AG04450 (cell line): ENCODE measurements around the gene TMEM117. TPM values are rescaled to one million over a fixed set of nuclear protein-coding genes. Genes with fewer than 3 reads are reported as not detected.

Source experiments
- CTCF ChIA-PET: fragments of 300-600, 350-600 bp; formaldehyde crosslinking; extraction: SDS; loops from one replicate; lab custom pipeline; 2022; ENCODE audit warnings: antibody characterized with exemption, inconsistent platforms; lab: Charles Lee
- POLR2A ChIA-PET: fragments of 350-600 bp; formaldehyde crosslinking; extraction: SDS; loops from one replicate; lab custom pipeline; 2021; ENCODE audit warnings: antibody characterized with exemption, inconsistent platforms; lab: Yijun Ruan, JAX
- DNase-seq: peaks from one replicate; pipeline ENCODE4 v3.0.0-alpha.2; 2011; ENCODE audit warnings: low read depth, low spot score
- H3K27ac ChIP-seq: one replicate; pipeline ENCODE4 v1.5.1; 2012; ENCODE audit warnings: low read depth, low read length, control low read depth
- H3K27me3 ChIP-seq: one replicate; pipeline ENCODE4 v1.6.0; 2012; ENCODE audit warnings: low read length; ENCODE audit not compliant: control insufficient read depth, insufficient read depth
- H3K4me3 ChIP-seq: 2 replicates; pipeline ENCODE4 v1.5.1; 2011; ENCODE audit warnings: mild to moderate bottlenecking, low read depth, low read length, control low read depth
- H3K9me3 ChIP-seq: 2 replicates; pipeline ENCODE4 v1.5.1; 2012; ENCODE audit warnings: low read length; ENCODE audit not compliant: control insufficient read depth, insufficient read depth
- CTCF ChIP-seq: IDR thresholded peaks from 2 replicates; pipeline ENCODE4 v1.5.1; 2011; ENCODE audit warnings: low read depth, low read length, control low read depth, inconsistent platforms
- polyA plus RNA-seq: library from polyadenylated mRNA; depleted of rRNA; stranded (reverse); fragments of >200 nt; gene quantifications from 2 replicates; pipeline ENCODE4 v1.2.3, GENCODE V29; 2011

TMEM117 gene
- polyA plus RNA-seq, 1 experiment, result 11.3 TPM

DNA sequence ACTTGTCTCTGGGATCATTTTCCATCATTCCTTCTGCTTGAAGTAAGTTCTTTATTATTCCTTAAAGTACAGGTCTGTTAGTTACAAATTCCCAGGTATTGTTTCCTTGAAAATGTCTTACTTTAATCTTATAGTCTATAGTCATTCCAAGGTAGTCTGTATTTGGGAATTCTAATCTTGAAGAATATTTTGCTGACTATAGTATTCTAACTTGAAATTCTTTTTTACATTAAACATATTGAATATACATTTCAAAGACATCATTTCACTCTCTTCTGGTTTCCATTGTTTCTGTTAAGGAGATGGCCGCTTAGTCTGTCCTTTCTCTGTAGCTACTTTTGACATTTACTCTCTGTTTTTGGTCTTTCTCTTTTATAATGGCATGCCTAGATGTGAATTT is 399.8 kb downstream of the TMEM117 start:
- no peak overlapping the region for H3K4me3 ChIP-seq
- ChIA-PET POLR2A (no interaction called here), CTCF (no interaction called here)
- H3K27ac ChIP-seq, result no peak overlapping the region
- no peaks in the 10 kb centered on the region for H3K27me3 ChIP-seq
- H3K9me3 ChIP-seq, result no peaks in the 10 kb centered on the region
- TF ChIP-seq CTCF, result no peak
- no peak for DNase-seq

- Histone ChIP-seq H3K9me3 (no peaks in the 10 kb centered on the region), H3K27me3 (no peaks in the 10 kb centered on the region), H3K27ac (no peak overlapping the region), H3K4me3 (no peak overlapping the region)
- no peak for DNase-seq
- CTCF ChIA-PET, result no interaction called here
- no peak for TF ChIP-seq CTCF
- POLR2A ChIA-PET, result no interaction called here
Measured at GRCh38 chr12:44240186-44240585, 404.3 kb downstream of the TMEM117 start.

DNA sequence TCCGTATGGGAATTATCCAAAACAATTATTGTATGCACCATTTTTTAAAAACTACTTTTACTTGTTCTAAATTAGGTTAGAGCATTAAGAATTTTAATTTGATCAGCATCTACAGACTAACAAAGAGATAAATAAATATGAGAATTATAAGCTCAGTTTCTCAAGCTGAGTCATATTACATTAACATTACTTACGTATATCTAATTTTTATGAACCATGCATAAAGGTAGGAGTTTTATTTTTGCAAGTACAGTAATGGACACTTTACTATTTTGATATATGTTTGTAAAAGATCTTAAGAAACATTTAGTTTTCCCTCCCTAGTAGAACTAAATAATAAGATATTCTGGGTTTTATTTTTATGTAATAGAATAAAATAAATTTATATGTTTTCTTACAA is 410.1 kb downstream of the TMEM117 start:
- H3K4me3 ChIP-seq, result no peak overlapping the region
- no peak for DNase-seq
- no peak overlapping the region for H3K27ac ChIP-seq
- H3K9me3 ChIP-seq, result no peaks in the 10 kb centered on the region
- no peak for TF ChIP-seq CTCF
- CTCF ChIA-PET, result no interaction called here
- POLR2A ChIA-PET, result no interaction called here
- H3K27me3 ChIP-seq, result no peaks in the 10 kb centered on the region

DNA sequence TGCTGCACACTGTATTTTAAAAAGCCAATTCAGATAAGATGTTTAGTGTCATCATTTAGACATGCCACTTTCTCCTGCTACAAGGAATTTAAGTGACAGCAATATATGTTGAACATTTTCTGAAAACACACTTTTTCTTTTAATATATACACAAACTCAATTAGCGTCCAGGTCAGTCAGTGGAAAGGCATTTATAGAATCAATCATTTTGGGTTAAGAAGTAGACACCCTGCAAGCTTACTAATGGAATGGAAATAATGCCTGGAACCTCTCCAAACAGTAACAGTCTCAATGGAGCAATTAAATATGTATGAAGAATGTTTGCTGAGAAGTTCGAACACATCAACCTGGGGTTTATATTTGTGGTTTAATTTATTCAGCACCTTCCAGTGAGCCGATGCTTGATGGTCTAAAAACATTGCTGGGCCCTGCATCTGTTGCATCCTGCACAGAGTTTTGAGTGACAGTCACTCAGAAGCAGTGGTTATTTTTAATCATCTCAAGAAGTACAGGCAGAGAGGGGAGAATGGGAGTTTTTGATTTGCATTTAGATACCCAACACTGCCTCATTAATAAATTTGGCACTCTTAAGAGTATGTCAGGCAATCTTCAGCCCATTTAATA is 410.7 kb downstream of the TMEM117 start:
- H3K9me3 ChIP-seq, result no peaks in the 10 kb centered on the region
- no peak for TF ChIP-seq CTCF
- no peak overlapping the region for H3K4me3 ChIP-seq
- DNase-seq, result no peak
- ChIA-PET POLR2A (no interaction called here), CTCF (no interaction called here)
- no peak overlapping the region for H3K27ac ChIP-seq
- no peaks in the 10 kb centered on the region for H3K27me3 ChIP-seq

GRCh38 chr12:44247588-44247987 is 411.7 kb downstream of the TMEM117 start:
- Histone ChIP-seq H3K27ac (no peak overlapping the region), H3K4me3 (no peak overlapping the region), H3K9me3 (no peaks in the 10 kb centered on the region), H3K27me3 (no peaks in the 10 kb centered on the region)
- ChIA-PET POLR2A (no interaction called here), CTCF (no interaction called here)
- TF ChIP-seq CTCF, result no peak
- no peak for DNase-seq
